ENCODE measurements around the gene NRSN2.
"Not testable (repeated sequence)": the region's sequence is repeated elsewhere in the genome, so short reads cannot be mapped to it uniquely, and the experiment has no call there.

NRSN2 gene

DNA sequence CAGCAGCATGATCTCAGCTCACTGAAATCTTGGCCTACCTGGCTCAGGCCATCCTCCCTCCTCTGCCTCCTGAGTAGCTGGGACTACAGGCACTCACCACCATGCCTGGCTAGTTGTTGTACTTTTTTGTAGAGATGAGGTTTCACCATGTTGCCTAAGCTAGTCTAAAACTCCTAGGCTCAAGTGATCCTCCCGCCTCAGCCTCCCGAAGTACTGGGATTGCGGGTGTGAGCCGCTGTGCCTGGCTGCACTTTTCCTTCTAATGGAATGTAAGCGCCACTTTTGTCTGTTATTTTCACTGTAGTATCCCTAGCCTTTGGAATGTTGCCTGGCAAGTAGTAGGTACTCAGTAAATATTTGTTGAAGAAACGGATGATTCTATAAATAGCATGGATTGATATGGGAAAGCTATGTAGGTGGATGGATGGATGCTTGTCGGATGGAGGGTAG lies 23.3 kb downstream of the NRSN2 start:
- H3K4me1 ChIP-seq (ENCODE audit: control insufficient read depth, insufficient read depth, low read length, poor library complexity, severe bottlenecking): peaks cover 25% of the 10 kb centered on the region
- H3K9me3 ChIP-seq (ENCODE audit: control insufficient read depth, low read length): no peaks in the 10 kb centered on the region
- H3K4me3 ChIP-seq (ENCODE audit: extremely low read depth, insufficient read depth, low read length, poor library complexity, severe bottlenecking): no peak overlapping the region
- H3K27ac ChIP-seq (ENCODE audit: low read depth, low read length, severe bottlenecking): no peak overlapping the region
- 93 to 99% methylated on average over 7 of the region's 7 CpGs for WGBS, 2 experiments (ENCODE audit: insufficient coverage in 2 of 2)
- H3K36me3 ChIP-seq (ENCODE audit: control insufficient read depth, insufficient read depth, low read length): no peaks in the 10 kb centered on the region

DNA sequence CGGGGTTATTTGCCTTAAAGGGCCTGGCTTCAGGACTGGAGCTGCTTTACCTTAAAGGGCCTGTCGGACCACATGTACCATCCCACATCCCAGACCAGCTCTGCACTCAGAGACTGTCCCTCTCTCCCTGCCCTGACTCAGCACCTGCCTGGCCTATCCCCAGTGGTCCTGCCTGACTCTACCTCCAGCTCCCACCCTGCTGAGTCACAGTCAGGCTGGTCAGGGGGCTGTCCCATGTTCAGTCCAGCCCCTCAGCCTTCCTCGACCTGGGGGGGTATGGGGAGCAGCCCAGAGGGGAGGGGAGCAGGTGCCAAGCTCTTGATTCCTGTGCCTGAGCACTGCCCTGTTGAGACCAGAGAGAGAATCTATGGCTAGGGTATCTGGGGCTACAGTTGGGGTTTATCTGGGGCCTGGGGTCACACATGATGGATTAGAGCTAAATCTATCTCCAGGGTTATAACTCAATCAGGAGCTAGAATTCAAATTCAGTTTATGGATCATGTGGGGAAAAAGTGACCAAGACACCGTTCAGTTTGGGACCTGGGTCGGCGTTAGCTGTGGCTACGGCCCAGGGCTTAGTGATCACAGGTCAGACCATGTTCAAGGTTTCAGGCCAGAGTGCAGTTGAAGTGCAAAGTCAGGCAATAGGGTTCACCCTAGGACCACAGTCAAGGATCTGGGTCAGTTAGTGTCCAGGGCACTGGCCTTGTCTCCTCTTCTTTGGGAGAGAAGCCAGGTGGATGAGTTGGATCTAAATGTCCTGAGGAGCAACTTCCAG lies 24.3 kb downstream of the NRSN2 start:
- peak overlapping the region; percentile 87 for H3K27ac ChIP-seq (ENCODE audit: low read depth, low read length, severe bottlenecking)
- H3K4me3 ChIP-seq (ENCODE audit: extremely low read depth, insufficient read depth, low read length, poor library complexity, severe bottlenecking): no peak overlapping the region
- 79 to 83% methylated on average over 4 to 6 of the region's 7 CpGs for WGBS, 2 experiments (ENCODE audit: insufficient coverage in 2 of 2)
- no peaks in the 10 kb centered on the region for H3K9me3 ChIP-seq (ENCODE audit: control insufficient read depth, low read length)
- H3K36me3 ChIP-seq (ENCODE audit: control insufficient read depth, insufficient read depth, low read length): no peaks in the 10 kb centered on the region
- peaks cover 25% of the 10 kb centered on the region for H3K4me1 ChIP-seq (ENCODE audit: control insufficient read depth, insufficient read depth, low read length, poor library complexity, severe bottlenecking)

DNA sequence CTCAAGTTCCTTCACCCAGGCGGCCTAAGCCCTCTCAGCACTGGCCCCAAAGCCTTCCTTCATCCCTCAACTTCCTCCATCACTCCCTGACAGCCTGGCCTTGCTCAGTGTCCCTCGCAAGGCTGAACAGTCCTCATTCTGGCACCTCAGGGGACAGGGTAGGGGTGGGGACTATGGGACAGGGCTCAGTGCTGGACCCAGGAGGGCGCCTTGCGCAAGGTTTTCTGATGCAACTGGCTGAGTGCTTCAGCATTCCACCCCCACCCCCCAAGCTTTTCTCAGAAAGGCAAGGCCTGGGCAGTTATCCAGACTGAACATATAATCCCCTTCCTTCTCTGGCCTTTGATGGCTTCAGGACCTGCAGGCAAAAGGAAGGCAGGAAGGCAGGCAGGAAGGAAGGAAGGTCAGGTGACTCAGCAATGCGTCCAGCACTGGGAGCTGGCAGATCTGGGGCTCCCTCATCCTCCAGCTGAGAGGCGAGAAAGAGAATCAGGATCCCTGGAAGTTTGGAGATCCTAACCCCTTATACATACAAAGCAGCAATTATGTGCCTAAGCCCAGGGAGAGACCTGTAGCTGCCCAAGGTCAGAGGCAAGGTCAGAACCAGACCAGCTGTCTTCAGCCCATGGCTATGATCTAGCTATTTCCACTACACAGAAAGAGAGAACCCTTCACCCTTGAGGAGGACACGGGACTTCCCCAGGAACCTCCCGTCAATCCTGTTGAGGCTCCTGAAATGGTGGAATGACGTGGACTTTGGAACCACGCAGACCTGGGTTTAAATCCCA lies 25.0 kb downstream of the NRSN2 start:
- Histone ChIP-seq H3K27ac (ENCODE audit: low read depth, low read length, severe bottlenecking) (peak overlapping the region; percentile 87), H3K9me3 (ENCODE audit: control insufficient read depth, low read length) (no peaks in the 10 kb centered on the region), H3K4me1 (ENCODE audit: control insufficient read depth, insufficient read depth, low read length, poor library complexity, severe bottlenecking) (peaks cover 25% of the 10 kb centered on the region), H3K4me3 (ENCODE audit: extremely low read depth, insufficient read depth, low read length, poor library complexity, severe bottlenecking) (no peak overlapping the region), H3K36me3 (ENCODE audit: control insufficient read depth, insufficient read depth, low read length) (no peaks in the 10 kb centered on the region)
- WGBS, 2 experiments (ENCODE audit: insufficient coverage in 2 of 2): 87 to 96% methylated on average over 4 to 9 of the region's 10 CpGs

DNA sequence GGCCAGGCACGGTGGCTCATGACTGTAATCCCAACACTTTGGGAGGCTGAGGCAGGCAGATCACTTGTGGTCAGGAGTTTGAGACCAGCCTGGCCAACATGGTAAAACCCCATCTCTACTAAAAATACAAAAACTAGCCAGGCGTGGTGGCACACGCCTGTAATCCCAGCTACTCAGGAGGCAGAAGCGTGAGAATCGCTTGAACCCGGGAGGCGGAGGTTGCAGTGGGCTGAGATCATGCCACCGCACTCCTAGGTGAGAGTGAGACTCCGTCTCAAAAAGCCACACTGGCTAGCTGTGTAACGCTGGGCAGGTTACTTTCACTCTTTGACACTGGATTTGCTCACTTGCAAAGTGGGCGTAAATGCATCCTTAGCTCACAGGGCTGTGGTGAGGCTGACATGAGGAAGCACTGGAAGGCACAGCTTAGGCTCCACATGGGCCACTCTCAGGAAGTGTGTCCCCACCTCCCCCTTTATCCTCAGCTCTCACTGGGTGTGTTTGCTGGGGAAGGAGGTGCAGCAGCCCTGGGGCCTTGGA lies 25.7 kb downstream of the NRSN2 start:
- Histone ChIP-seq H3K4me1 (ENCODE audit: control insufficient read depth, insufficient read depth, low read length, poor library complexity, severe bottlenecking) (peaks cover 25% of the 10 kb centered on the region), H3K27ac (ENCODE audit: low read depth, low read length, severe bottlenecking) (peak overlapping the region; percentile 87)
- not testable (repeated sequence) for H3K36me3 ChIP-seq (ENCODE audit: control insufficient read depth, insufficient read depth, low read length); H3K9me3 ChIP-seq (ENCODE audit: control insufficient read depth, low read length); H3K4me3 ChIP-seq (ENCODE audit: extremely low read depth, insufficient read depth, low read length, poor library complexity, severe bottlenecking)
- WGBS, 2 experiments (ENCODE audit: insufficient coverage in 2 of 2): 89 to 96% methylated on average over 9 of the region's 11 CpGs

DNA sequence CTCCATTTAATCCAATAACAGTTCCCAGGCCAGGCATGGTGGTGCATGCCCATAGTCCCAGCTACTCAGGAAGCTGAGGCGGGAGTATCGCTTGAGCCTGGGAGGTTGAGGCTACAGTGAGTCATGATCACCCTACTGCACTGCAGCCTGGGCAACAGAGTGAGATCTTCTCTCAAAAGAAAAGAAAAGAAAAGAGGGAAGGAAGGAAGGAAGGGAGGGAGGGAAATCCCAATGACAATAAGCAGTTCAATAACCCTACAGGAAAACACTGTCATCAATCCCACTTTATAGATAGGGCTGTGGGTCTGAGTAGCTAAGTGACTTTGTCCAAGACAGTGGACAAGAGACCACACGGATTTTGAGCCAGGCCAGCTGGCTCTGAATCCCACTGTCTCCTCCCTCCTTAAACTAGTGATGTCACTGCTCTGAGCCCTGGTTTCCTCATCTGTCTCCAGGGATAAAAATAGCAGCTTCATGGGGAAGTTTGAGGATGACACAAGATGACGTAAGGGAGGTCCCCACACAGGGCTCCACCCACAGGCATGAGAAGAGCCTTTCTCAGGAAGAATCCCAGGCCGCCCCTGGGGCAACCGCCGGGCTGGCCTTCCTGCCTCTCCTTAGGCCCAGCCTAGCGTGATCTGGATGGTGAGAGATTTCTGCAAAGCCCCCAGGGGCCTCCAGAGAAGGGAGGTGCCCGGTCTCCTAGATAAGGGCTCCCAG lies 26.4 kb downstream of the NRSN2 start:
- H3K27ac ChIP-seq (ENCODE audit: low read depth, low read length, severe bottlenecking): peak overlapping the region; percentile 87
- 69 to 82% methylated on average over 4 of the region's 9 CpGs for WGBS, 2 experiments (ENCODE audit: insufficient coverage in 2 of 2)

DNA sequence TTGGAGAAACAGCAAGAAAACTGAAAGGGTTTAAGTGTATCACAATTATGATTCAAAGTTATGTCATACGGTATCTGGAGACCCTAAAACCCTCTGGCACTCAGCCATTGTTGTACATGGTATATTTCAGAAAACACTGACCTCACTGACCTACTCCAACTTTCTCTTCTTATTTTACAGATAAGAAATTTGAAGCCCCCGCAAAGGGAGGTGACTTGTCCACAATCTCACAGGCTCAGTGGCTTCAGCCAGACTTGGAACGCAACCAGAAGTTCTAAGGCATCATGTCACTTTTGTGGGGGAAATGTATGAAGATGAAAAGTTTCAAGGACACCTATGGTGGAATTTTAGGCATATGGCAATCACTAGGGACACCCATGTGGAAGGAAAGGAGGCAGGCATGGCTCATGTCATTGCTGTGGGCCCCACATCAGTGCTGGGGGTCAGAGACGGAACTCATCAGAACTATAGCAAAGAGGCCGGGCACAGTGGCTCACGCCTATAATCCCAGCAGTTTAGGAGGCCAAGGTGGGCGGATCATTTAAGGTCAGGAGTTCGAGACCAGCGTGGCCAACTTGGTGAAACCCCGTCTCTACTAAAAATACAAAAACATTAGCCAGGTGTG lies 28.5 kb downstream of the NRSN2 start:
- Histone ChIP-seq H3K4me1 (ENCODE audit: control insufficient read depth, insufficient read depth, low read length, poor library complexity, severe bottlenecking) (peaks cover 25% of the 10 kb centered on the region), H3K9me3 (ENCODE audit: control insufficient read depth, low read length) (no peaks in the 10 kb centered on the region), H3K4me3 (ENCODE audit: extremely low read depth, insufficient read depth, low read length, poor library complexity, severe bottlenecking) (no peak overlapping the region), H3K36me3 (ENCODE audit: control insufficient read depth, insufficient read depth, low read length) (no peaks in the 10 kb centered on the region), H3K27ac (ENCODE audit: low read depth, low read length, severe bottlenecking) (no peak overlapping the region)
- WGBS, 2 experiments (ENCODE audit: insufficient coverage in 2 of 2): 93 to 99% methylated on average over 7 to 8 of the region's 10 CpGs

More for the DNA sequence above, 26.4 kb downstream of the NRSN2 start:
- Histone ChIP-seq H3K36me3 (ENCODE audit: control insufficient read depth, insufficient read depth, low read length) (no peaks in the 10 kb centered on the region), H3K9me3 (ENCODE audit: control insufficient read depth, low read length) (no peaks in the 10 kb centered on the region), H3K4me3 (ENCODE audit: extremely low read depth, insufficient read depth, low read length, poor library complexity, severe bottlenecking) (no peak overlapping the region), H3K4me1 (ENCODE audit: control insufficient read depth, insufficient read depth, low read length, poor library complexity, severe bottlenecking) (peaks cover 25% of the 10 kb centered on the region)

DNA sequence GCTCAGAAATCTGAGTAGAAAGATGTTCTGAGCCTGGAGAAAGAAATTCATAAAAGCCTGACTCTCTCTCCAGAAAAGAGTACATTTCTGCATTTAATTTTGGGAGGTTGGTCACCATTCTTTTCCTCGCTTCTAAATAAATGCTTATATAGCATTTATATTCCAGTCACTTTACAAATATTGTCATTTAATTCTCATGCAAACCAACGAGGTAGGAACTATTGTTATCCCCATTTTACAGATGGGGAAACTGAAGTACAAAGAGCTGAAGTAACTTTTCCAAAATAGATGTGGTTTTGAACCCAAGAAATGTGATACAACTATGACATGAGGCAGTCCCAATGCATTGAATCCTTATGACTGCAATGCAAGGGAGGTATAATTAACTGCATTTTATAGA lies 29.2 kb downstream of the NRSN2 start:
- Histone ChIP-seq H3K9me3 (ENCODE audit: control insufficient read depth, low read length) (no peaks in the 10 kb centered on the region), H3K36me3 (ENCODE audit: control insufficient read depth, insufficient read depth, low read length) (no peaks in the 10 kb centered on the region), H3K27ac (ENCODE audit: low read depth, low read length, severe bottlenecking) (no peak overlapping the region), H3K4me3 (ENCODE audit: extremely low read depth, insufficient read depth, low read length, poor library complexity, severe bottlenecking) (no peak overlapping the region), H3K4me1 (ENCODE audit: control insufficient read depth, insufficient read depth, low read length, poor library complexity, severe bottlenecking) (peaks cover 21% of the 10 kb centered on the region)
- WGBS, 2 experiments (ENCODE audit: insufficient coverage in 2 of 2): no CpG with 5 or more reads among the region's 2 CpGs

DNA sequence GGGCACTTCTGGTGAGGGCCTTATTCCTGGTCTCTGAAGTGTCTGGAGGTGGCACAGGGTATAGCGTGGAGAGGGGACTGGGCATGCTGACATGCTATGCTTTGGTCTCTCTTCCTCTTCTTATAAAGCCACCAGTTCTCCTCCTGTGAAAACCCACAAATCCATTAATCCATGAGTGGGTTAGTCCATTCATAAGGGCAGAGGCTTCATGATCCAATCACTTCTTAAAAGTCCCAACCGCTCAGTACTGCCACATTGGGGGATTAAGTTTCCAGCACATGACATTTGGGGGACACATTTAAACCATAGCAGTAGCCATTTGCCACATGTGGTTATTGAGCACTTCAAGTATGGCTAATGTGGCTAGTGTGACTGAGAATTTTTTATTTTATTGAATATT lies 29.8 kb downstream of the NRSN2 start:
- Histone ChIP-seq H3K27ac (ENCODE audit: low read depth, low read length, severe bottlenecking) (no peak overlapping the region), H3K4me3 (ENCODE audit: extremely low read depth, insufficient read depth, low read length, poor library complexity, severe bottlenecking) (no peak overlapping the region), H3K4me1 (ENCODE audit: control insufficient read depth, insufficient read depth, low read length, poor library complexity, severe bottlenecking) (peaks cover 15% of the 10 kb centered on the region), H3K9me3 (ENCODE audit: control insufficient read depth, low read length) (no peaks in the 10 kb centered on the region), H3K36me3 (ENCODE audit: control insufficient read depth, insufficient read depth, low read length) (no peaks in the 10 kb centered on the region)
- WGBS, 2 experiments (ENCODE audit: insufficient coverage in 2 of 2): 46 to 63% methylated on average over 2 of the region's 2 CpGs

DNA sequence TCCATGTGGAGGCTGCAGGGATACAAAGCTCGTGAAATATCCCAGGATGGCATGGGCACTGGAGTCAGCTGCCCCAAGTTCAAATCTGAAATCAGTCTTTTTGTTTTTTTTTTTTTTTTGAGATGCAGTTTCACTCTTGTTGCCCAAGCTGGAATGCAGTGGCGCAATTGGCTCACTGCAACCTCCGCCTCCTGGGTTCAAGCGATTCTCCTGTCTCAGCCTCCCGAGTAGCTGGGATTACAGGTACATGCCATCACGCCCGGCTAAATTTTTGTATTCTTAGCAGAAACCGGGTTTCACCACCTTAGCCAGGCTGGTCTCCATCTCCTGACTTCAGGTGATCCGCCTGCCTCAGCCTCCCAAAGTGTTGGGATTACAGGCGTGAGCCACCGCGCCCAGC lies 30.7 kb downstream of the NRSN2 start:
- not testable (repeated sequence) for H3K9me3 ChIP-seq (ENCODE audit: control insufficient read depth, low read length)

DNA sequence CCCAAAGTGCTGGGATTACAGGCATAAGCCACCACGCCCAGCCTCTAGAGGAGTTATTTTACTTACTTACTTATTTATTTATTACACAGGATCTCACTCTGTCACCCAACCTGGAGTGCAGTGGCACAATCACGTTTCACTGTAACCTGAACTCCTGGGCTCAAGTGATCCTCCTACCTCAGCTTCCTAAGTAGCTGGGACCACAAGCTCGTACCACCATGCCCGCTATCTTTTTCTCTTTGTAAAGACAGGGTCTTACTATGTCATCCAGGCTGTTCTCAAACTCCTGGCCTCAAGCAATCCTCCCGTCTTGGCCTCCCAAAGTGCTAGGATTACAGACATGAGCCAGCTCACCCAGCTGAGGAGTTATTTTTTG lies 32.0 kb downstream of the NRSN2 start:
- no peak overlapping the region for H3K4me3 ChIP-seq (ENCODE audit: extremely low read depth, insufficient read depth, low read length, poor library complexity, severe bottlenecking)
- H3K9me3 ChIP-seq (ENCODE audit: control insufficient read depth, low read length): no peaks in the 10 kb centered on the region
- H3K4me1 ChIP-seq (ENCODE audit: control insufficient read depth, insufficient read depth, low read length, poor library complexity, severe bottlenecking): peaks cover 3% of the 10 kb centered on the region
- WGBS, 2 experiments (ENCODE audit: insufficient coverage in 2 of 2): 91 to 97% methylated on average over 4 of the region's 5 CpGs
- H3K36me3 ChIP-seq (ENCODE audit: control insufficient read depth, insufficient read depth, low read length): no peaks in the 10 kb centered on the region
- H3K27ac ChIP-seq (ENCODE audit: low read depth, low read length, severe bottlenecking): no peak overlapping the region

More for the DNA sequence above, 30.7 kb downstream of the NRSN2 start:
- H3K27ac ChIP-seq (ENCODE audit: low read depth, low read length, severe bottlenecking); H3K4me3 ChIP-seq (ENCODE audit: extremely low read depth, insufficient read depth, low read length, poor library complexity, severe bottlenecking); H3K36me3 ChIP-seq (ENCODE audit: control insufficient read depth, insufficient read depth, low read length): not testable (repeated sequence)
- H3K4me1 ChIP-seq (ENCODE audit: control insufficient read depth, insufficient read depth, low read length, poor library complexity, severe bottlenecking): peaks cover 13% of the 10 kb centered on the region
- 89 to 91% methylated on average over 12 of the region's 12 CpGs for WGBS, 2 experiments (ENCODE audit: insufficient coverage in 2 of 2)

Measured in mesodermal cell (in vitro differentiated cells).